Endothelial cell of hepatic sinusoid (primary cell): ENCODE data around the gene GUCY1A2.

Experiments
- in situ Hi-C: cut with HindIII; loops from 2 replicates; pipeline ENCODE4 v1.10.0; 2017; ENCODE audit warnings: low sequenced_read_pairs

Gene GUCY1A2

GRCh38 chr11:106679581-106679980 is 338.7 kb downstream of the GUCY1A2 start:
- in situ Hi-C loops, result no loop called here

GRCh38 chr11:106679181-106679580 is 339.1 kb downstream of the GUCY1A2 start:
- in situ Hi-C loops, result no loop called here

DNA sequence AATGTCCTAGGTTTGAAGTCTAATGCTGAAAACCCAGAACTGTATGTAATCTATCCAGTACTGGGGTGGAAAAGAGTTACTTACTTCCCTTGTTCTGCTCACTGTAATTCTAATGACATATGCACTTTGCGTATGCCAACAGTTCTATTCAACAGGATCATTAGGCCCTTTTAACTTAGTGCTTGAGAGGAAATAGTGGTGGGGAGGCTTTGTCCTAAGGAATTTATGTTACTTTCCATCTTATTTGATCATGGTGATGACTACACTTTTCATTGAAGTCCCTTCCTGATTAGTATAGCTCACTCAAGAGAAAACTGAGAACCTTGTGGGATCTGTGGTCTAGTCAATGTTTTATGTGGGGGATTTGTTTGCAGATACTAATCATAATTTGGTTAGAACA is 348.2 kb downstream of the GUCY1A2 start:
- in situ Hi-C loops, result no loop called here

DNA sequence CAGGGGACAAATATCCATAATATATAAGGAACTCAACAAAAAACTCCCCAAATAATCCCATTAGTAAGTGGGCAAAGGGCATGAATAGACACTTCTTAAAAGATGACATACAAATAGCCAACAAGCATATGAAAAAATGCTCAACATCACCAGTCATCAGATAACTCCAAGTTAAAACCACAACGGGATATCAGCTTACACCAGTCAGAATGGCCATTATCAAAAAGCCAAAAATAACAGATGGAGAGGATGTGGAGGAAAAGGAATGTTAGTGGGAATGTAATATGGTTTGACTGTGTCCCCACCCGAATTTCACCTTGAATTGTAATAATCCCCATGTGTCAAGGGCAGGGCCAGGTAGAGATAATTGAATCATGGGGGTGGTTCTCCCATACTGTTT is 350.1 kb downstream of the GUCY1A2 start:
- in situ Hi-C loops, result no loop called here

DNA sequence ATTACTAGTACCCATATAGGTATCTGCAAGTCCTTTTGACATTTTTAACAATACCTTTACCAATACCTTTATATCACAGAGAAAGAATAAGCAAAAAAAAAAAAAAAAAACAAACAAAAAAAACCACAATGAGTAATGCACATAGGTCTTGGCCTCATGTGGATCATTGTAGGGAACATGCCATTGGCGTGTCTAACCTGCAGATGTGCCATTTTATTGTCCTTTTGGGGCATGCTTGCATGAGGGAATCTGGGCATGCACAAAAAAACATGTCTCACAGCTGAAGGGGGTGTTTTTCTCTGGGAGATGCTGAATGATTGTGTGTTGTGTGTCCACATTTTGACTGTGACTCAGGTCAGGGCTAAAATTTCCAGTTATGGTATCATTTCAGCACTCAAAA is 361.6 kb downstream of the GUCY1A2 start:
- in situ Hi-C loops, result no loop called here

GRCh38 chr11:106644824-106645223 is 373.5 kb downstream of the GUCY1A2 start:
- in situ Hi-C loops, result no loop called here

- in situ Hi-C loops, result no loop called here
Measured at GRCh38 chr11:106642331-106642730, 375.9 kb downstream of the GUCY1A2 start.

DNA sequence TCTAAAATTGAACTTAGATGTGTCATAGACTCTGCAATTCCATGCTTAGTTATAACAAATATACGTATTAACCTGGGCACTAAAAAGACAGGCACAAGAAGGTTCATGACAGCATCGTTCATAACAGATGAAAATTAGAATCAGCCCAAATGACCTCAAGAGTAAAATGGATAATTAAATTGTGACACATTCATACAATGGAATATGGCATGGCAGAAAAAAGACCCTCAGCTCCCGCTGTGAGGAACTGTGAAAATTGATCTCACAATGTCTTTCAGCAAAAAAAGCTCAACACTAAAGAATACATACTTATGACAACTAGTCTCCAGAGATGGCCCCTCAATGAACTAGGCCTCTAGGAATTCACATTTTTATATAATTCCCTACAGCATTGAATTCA is 386.0 kb downstream of the GUCY1A2 start:
- in situ Hi-C loops, result no loop called here

DNA sequence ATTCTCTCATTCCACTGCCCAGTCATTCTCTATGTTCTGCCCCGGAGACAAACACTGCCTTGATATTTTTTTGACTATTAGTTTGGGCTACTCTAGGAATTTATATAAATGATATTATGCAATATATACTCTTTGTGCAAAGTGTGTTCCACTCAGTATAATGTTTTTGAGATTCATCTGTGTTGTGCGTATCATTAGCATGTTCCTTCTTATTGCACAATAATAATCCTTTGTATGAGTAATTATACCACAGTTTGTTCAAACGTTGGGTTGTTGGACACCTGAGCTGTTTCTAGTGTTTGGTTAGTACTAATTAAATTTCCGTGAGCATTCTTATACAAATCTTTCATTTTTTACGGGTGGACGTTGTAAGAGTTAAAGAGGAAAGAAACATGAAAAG is 390.6 kb downstream of the GUCY1A2 start:
- in situ Hi-C loops, result no loop called here

DNA sequence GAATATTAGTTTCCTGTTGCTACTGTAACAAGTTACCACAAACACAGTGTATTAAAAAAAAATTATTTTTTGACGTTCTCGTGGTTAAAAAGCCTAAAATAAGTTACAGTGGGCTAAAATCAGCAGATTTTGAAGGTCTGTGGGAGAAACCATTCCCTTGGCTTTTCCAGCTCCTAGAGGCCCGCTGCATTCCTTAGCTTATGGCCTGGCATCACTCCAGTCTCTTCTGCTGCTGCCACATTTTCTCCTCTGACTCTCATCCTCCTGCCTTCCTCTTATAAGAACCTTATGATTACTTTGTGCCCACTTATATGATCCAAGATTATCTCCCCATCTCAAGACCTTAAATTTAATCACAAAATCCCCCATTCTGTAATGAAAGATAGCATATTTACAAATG is 392.7 kb downstream of the GUCY1A2 start:
- in situ Hi-C loops, result no loop called here

- in situ Hi-C loops, result no loop called here
Measured at GRCh38 chr11:106624377-106624776, 393.9 kb downstream of the GUCY1A2 start.
